Kidney epithelial cell (primary cell): ENCODE measurements around the gene IL22. TPM values are rescaled to one million over a fixed set of nuclear protein-coding genes. Genes with fewer than 3 reads are reported as not detected.

Source experiments
- DNase-seq: peaks from one replicate; pipeline ENCODE4 v3.0.0-alpha.2; 2010; ENCODE audit warnings: low read depth
- H3K27me3 ChIP-seq: 2 replicates; pipeline ENCODE4 v1.6.0; 2011; ENCODE audit warnings: low read length; ENCODE audit not compliant: control insufficient read depth, insufficient read depth
- H3K36me3 ChIP-seq: 2 replicates; pipeline ENCODE4 v1.5.1; 2011; ENCODE audit warnings: low read length; ENCODE audit not compliant: control insufficient read depth, insufficient read depth
- H3K4me3 ChIP-seq: 2 replicates; pipeline ENCODE4 v1.5.1; 2011; ENCODE audit warnings: low read depth, mild to moderate bottlenecking, control low read depth, low read length
- total RNA-seq: library from RNA; depleted of rRNA; stranded (reverse); fragments of >200 nt; gene quantifications from 2 replicates; pipeline ENCODE4 v1.2.3, GENCODE V29; 2015
- TF ChIP-seq, protein P1 (sequence below): IDR thresholded peaks from 2 replicates; pipeline ENCODE4 v1.5.1; 2011; ENCODE audit warnings: mild to moderate bottlenecking, moderate library complexity, low read length, control low read depth, inconsistent platforms; ENCODE audit not compliant: insufficient read depth, poor library complexity, severe bottlenecking

Gene IL22
- total RNA-seq, 1 donor from 2014 or later = not detected

DNA sequence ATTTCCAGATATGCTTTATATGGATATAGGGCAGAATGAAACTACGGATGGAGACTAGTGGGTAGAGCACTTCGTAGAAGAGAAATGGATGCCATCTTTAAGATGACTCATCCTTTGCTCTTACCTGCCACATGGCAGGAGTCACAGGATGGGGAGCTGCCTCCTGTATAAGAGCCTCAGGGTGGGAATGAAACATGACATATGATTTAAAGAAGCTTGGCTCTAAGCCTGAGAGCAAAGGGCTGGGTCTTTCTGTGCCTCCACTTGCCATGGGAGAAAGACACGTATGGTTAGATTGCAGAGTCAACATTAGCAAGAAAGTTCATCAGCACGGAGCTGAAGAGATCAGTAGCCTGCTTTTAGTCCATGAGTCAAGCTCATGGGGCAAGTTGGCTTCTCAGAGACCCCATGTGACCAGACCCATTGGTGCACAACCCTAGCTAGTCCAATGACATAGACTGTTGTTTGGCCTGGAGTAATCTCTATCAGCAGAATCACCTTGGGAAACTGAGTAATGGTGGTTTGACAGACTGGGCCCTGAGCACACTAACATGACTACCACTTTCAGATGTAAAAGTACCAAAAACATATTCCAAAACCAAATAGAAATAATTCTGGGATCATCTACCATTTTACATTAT is 38.1 kb upstream of the IL22 start:
- Histone ChIP-seq H3K27me3 (no peaks in the 10 kb centered on the region), H3K36me3 (no peaks in the 10 kb centered on the region), H3K4me3 (no peak overlapping the region)
- TF ChIP-seq, protein P1, sequence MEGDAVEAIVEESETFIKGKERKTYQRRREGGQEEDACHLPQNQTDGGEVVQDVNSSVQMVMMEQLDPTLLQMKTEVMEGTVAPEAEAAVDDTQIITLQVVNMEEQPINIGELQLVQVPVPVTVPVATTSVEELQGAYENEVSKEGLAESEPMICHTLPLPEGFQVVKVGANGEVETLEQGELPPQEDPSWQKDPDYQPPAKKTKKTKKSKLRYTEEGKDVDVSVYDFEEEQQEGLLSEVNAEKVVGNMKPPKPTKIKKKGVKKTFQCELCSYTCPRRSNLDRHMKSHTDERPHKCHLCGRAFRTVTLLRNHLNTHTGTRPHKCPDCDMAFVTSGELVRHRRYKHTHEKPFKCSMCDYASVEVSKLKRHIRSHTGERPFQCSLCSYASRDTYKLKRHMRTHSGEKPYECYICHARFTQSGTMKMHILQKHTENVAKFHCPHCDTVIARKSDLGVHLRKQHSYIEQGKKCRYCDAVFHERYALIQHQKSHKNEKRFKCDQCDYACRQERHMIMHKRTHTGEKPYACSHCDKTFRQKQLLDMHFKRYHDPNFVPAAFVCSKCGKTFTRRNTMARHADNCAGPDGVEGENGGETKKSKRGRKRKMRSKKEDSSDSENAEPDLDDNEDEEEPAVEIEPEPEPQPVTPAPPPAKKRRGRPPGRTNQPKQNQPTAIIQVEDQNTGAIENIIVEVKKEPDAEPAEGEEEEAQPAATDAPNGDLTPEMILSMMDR = no peak
- DNase-seq = no peak

GRCh38 chr12:68290126-68290525 is 36.7 kb upstream of the IL22 start:
- no peak for DNase-seq
- Histone ChIP-seq H3K36me3 (no peaks in the 10 kb centered on the region), H3K4me3 (no peak overlapping the region), H3K27me3 (no peaks in the 10 kb centered on the region)
- TF ChIP-seq, protein P1 = no peak

DNA sequence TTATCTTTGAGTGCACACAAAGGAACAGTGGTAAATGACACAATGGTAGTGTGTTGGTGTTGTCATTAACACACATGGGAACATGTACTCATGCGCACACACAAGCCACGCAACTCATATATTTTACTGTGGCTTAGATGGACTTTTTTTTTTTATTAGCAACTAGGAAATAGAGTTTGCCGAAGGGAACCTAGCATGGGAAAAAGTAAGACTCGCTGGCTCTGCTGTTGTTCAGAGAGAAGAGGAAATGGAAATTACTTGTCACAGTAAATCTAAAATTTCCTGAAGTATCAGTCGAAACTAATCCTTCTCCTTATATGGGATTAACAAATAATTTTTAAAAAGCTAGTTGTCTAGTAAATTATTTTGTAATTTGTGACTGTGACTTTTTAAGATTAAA is 33.7 kb upstream of the IL22 start:
- TF ChIP-seq, protein P1 = no peak
- Histone ChIP-seq H3K27me3 (no peaks in the 10 kb centered on the region), H3K4me3 (no peak overlapping the region), H3K36me3 (no peaks in the 10 kb centered on the region)
- no peak for DNase-seq

GRCh38 chr12:68286396-68286795 is 33.0 kb upstream of the IL22 start:
- no peaks in the 10 kb centered on the region for H3K27me3 ChIP-seq

DNA sequence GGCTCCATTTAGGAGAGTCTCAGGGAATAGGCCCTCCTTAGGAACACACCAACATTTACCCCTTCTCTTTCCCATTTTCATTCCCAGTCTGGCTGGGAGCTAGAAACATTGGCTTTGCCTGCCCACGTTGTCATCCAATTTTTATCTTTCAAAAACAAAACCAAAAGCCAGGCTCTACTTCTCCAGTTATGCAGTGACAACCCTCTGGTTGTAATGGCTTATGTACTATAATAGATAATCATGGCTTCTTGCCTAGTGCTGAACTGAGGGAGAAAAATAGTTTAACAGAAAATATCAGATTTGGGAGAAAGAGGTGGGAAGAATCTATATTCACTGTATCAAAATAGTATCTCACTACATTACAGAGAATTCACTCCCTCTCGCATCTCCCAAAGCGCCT is 32.1 kb upstream of the IL22 start:
- H3K27me3 ChIP-seq = no peaks in the 10 kb centered on the region
- DNase-seq = no peak
- TF ChIP-seq, protein P1 = no peak
- H3K4me3 ChIP-seq = no peak overlapping the region
- H3K36me3 ChIP-seq = no peaks in the 10 kb centered on the region

More at GRCh38 chr12:68286396-68286795, 33.0 kb upstream of the IL22 start:
- Histone ChIP-seq H3K36me3 (no peaks in the 10 kb centered on the region), H3K4me3 (no peak overlapping the region)
- DNase-seq = no peak
- TF ChIP-seq, protein P1 = no peak
